ENCODE measurements around the gene NFIX.

- TF ChIP-seq CTCF (conservative IDR thresholded peaks at IDR 0.05 in 1 of 2, IDR thresholded peaks at IDR 0.05 in 1 of 2; ENCODE audit: extremely low read depth in 1 of 2, insufficient read depth in 1 of 2, low read depth in 1 of 2, low read length in 2 of 2) (no peak), EZH2 (IDR thresholded peaks at IDR 0.05; ENCODE audit: borderline replicate concordance, low read length) (no peak)
These were observed 44.0 kb downstream of the NFIX start for GRCh38 chr19:13039211-13039789.
